ENCODE results near the gene TMEM91. TPM values are rescaled to one million over a fixed set of nuclear protein-coding genes. Genes with fewer than 3 reads are reported as not detected.

TMEM91 gene
- total and polyA plus RNA-seq, 9 of the 15 experiments (the other 6 are each of a cell fraction or from before 2014, with no cell fraction given) = 1.2 to 5.2 (median 2.7) TPM

DNA sequence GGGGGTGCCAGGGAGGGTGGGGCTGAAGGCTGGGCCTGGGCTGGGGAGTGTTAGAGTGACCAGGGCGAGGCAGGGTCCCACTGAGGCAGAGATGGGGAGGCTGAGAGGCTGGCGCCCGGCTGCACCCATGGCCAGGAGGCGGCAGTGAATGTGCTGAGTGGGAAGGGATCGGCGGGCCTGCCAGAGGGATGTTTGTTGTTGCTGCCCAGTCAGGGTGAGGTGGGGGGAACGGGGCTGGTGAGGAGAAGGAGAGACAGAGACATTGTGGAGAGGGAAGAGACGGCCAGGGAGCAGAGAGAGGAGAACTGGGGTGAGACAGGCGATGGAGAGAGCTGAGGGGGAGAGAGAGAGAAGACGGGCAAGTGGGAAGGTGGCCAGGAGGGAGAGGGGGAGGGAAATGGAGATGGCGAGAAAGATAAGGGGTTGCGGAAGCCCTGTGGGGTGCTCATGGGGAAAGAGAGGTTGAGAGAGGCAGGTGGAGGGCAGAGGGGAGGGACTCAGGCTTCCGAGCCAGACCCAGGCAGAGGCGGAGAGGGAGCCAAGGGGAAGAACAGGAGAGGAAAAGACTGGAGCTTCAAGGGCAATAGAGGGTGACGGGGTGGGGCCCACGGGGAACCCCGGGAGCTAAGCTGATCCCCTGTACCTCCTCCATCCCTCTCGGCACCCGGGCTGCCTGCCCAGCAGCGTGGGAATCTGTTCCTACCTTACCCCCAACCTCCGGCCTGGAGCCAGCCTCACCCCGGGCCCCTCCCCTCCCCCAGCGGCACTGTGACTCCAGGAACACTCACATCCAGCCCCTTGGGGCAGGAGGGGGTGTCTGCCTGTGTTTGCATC lies 51.5 kb downstream of the TMEM91 start (continued):
- TF ChIP-seq, protein P1, sequence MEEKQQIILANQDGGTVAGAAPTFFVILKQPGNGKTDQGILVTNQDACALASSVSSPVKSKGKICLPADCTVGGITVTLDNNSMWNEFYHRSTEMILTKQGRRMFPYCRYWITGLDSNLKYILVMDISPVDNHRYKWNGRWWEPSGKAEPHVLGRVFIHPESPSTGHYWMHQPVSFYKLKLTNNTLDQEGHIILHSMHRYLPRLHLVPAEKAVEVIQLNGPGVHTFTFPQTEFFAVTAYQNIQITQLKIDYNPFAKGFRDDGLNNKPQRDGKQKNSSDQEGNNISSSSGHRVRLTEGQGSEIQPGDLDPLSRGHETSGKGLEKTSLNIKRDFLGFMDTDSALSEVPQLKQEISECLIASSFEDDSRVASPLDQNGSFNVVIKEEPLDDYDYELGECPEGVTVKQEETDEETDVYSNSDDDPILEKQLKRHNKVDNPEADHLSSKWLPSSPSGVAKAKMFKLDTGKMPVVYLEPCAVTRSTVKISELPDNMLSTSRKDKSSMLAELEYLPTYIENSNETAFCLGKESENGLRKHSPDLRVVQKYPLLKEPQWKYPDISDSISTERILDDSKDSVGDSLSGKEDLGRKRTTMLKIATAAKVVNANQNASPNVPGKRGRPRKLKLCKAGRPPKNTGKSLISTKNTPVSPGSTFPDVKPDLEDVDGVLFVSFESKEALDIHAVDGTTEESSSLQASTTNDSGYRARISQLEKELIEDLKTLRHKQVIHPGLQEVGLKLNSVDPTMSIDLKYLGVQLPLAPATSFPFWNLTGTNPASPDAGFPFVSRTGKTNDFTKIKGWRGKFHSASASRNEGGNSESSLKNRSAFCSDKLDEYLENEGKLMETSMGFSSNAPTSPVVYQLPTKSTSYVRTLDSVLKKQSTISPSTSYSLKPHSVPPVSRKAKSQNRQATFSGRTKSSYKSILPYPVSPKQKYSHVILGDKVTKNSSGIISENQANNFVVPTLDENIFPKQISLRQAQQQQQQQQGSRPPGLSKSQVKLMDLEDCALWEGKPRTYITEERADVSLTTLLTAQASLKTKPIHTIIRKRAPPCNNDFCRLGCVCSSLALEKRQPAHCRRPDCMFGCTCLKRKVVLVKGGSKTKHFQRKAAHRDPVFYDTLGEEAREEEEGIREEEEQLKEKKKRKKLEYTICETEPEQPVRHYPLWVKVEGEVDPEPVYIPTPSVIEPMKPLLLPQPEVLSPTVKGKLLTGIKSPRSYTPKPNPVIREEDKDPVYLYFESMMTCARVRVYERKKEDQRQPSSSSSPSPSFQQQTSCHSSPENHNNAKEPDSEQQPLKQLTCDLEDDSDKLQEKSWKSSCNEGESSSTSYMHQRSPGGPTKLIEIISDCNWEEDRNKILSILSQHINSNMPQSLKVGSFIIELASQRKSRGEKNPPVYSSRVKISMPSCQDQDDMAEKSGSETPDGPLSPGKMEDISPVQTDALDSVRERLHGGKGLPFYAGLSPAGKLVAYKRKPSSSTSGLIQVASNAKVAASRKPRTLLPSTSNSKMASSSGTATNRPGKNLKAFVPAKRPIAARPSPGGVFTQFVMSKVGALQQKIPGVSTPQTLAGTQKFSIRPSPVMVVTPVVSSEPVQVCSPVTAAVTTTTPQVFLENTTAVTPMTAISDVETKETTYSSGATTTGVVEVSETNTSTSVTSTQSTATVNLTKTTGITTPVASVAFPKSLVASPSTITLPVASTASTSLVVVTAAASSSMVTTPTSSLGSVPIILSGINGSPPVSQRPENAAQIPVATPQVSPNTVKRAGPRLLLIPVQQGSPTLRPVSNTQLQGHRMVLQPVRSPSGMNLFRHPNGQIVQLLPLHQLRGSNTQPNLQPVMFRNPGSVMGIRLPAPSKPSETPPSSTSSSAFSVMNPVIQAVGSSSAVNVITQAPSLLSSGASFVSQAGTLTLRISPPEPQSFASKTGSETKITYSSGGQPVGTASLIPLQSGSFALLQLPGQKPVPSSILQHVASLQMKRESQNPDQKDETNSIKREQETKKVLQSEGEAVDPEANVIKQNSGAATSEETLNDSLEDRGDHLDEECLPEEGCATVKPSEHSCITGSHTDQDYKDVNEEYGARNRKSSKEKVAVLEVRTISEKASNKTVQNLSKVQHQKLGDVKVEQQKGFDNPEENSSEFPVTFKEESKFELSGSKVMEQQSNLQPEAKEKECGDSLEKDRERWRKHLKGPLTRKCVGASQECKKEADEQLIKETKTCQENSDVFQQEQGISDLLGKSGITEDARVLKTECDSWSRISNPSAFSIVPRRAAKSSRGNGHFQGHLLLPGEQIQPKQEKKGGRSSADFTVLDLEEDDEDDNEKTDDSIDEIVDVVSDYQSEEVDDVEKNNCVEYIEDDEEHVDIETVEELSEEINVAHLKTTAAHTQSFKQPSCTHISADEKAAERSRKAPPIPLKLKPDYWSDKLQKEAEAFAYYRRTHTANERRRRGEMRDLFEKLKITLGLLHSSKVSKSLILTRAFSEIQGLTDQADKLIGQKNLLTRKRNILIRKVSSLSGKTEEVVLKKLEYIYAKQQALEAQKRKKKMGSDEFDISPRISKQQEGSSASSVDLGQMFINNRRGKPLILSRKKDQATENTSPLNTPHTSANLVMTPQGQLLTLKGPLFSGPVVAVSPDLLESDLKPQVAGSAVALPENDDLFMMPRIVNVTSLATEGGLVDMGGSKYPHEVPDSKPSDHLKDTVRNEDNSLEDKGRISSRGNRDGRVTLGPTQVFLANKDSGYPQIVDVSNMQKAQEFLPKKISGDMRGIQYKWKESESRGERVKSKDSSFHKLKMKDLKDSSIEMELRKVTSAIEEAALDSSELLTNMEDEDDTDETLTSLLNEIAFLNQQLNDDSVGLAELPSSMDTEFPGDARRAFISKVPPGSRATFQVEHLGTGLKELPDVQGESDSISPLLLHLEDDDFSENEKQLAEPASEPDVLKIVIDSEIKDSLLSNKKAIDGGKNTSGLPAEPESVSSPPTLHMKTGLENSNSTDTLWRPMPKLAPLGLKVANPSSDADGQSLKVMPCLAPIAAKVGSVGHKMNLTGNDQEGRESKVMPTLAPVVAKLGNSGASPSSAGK (IDR thresholded peaks at IDR 0.05) = no peak; the same call in 1 of the 2 replicates
- TF ChIP-seq MXI1 (IDR thresholded peaks at IDR 0.05; ENCODE audit: low read depth, low read length) (no peak), NR1H2 (CRISPR knock-in tag; IDR thresholded peaks at IDR 0.05) (no peak), BDP1 (IDR thresholded peaks at IDR 0.05; ENCODE audit: insufficient read depth, insufficient read length) (no peak), ZNF778 (CRISPR knock-in tag; IDR thresholded peaks at IDR 0.05) (no peak), CBFB (CRISPR knock-in tag; IDR thresholded peaks at IDR 0.05) (no peak), PRMT5 (CRISPR knock-in tag; IDR thresholded peaks at IDR 0.05) (no peak), KAT2B (IDR thresholded peaks at IDR 0.05; ENCODE audit: low read depth, low read length) (no peak), XRCC5 (IDR thresholded peaks at IDR 0.05; ENCODE audit: low read depth, low read length) (no peak)
- TF ChIP-seq, protein P2, sequence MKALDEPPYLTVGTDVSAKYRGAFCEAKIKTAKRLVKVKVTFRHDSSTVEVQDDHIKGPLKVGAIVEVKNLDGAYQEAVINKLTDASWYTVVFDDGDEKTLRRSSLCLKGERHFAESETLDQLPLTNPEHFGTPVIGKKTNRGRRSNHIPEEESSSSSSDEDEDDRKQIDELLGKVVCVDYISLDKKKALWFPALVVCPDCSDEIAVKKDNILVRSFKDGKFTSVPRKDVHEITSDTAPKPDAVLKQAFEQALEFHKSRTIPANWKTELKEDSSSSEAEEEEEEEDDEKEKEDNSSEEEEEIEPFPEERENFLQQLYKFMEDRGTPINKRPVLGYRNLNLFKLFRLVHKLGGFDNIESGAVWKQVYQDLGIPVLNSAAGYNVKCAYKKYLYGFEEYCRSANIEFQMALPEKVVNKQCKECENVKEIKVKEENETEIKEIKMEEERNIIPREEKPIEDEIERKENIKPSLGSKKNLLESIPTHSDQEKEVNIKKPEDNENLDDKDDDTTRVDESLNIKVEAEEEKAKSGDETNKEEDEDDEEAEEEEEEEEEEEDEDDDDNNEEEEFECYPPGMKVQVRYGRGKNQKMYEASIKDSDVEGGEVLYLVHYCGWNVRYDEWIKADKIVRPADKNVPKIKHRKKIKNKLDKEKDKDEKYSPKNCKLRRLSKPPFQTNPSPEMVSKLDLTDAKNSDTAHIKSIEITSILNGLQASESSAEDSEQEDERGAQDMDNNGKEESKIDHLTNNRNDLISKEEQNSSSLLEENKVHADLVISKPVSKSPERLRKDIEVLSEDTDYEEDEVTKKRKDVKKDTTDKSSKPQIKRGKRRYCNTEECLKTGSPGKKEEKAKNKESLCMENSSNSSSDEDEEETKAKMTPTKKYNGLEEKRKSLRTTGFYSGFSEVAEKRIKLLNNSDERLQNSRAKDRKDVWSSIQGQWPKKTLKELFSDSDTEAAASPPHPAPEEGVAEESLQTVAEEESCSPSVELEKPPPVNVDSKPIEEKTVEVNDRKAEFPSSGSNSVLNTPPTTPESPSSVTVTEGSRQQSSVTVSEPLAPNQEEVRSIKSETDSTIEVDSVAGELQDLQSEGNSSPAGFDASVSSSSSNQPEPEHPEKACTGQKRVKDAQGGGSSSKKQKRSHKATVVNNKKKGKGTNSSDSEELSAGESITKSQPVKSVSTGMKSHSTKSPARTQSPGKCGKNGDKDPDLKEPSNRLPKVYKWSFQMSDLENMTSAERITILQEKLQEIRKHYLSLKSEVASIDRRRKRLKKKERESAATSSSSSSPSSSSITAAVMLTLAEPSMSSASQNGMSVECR (CRISPR knock-in tag; IDR thresholded peaks at IDR 0.05) = no peak

Measured in K562 (cell line).